BLaER1 treated with 17β-estradiol and CSF1 and Interleukin-3, amounts not matched to agents 10 nM and 100 nM (cell line): ENCODE results near the gene PHF8.

ENCODE experiments used
- H3K27ac ChIP-seq, 11 experiments: shearing (Covaris generic); formaldehyde crosslinking; 2 replicates each; pipeline ENCODE4 v1.8.1; 2022
- H3K27me3 ChIP-seq, 11 experiments: shearing (Covaris generic); formaldehyde crosslinking; 2 replicates each; pipeline ENCODE4 v1.8.1; 2022
- H3K36me3 ChIP-seq, 11 experiments: shearing (Covaris generic); formaldehyde crosslinking; 2 replicates each; pipeline ENCODE4 v1.8.1; 2022
- H3K4me1 ChIP-seq, 10 experiments: shearing (Covaris generic); formaldehyde crosslinking; 2 replicates each; pipeline ENCODE4 v1.8.1; 2022
- H3K4me2 ChIP-seq, 11 experiments: shearing (Covaris generic); formaldehyde crosslinking; 2 replicates each; pipeline ENCODE4 v1.8.1; 2022
- H3K4me3 ChIP-seq, 10 experiments: shearing (Covaris generic); formaldehyde crosslinking; 2 replicates each; pipeline ENCODE4 v1.8.1; 2022
- H3K9ac ChIP-seq, 11 experiments: shearing (Covaris generic); formaldehyde crosslinking; 2 replicates each; pipeline ENCODE4 v1.8.1; 2022
- H3K9me3 ChIP-seq, 11 experiments: shearing (Covaris generic); formaldehyde crosslinking; replicated peaks in 1 of 11; 2 replicates each; pipeline ENCODE4 v1.8.1; 2022
- H4K20me1 ChIP-seq, 11 experiments: shearing (Covaris generic); formaldehyde crosslinking; 2 replicates each; pipeline ENCODE4 v1.8.1; 2022
- Cebpa-rat ChIP-seq, 11 experiments: shearing (Covaris generic); IDR thresholded peaks; 2 replicates each; pipeline ENCODE4 v1.8.1; 2022

PHF8 gene

DNA sequence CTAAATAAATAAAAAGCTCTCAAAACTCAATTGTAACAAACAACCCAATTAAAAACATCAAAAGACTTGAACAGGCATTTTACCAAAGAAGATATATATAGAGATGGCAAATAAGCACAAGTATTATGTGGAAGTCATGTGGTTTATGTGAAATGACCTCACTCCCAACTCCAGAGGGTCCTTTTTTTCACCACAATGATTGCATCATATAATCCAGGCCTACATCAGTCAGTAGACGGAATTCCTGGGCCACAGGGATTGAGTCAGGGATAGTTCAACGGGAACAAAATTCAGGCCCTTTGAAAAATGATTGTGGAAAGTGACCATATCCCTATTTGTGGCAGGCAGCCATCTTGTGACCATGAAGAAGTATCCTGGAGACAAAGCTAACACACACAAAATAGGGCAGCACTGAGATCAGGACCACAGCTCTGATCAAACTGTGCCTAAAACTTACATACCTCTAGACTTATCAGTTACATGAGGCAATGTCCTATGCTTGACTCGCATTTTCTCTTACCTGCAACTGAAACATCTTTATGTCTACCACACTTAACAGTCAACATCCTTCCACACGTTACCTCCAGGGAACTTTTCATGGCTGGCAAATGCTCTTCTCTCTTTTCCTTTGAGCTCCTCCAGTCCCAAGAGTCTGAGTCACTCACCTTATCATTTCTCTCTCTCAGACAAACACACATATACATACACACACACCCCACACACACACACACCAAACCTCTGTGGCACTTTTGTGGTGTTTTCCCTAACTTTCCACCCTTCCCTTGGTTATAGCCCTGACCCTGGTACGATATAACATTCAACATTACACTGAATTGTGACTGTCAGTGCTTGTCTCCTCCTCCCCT is 113.5 kb downstream of the PHF8 start:
- no peak for TF ChIP-seq Cebpa-rat (IDR thresholded peaks at IDR 0.05)
- H3K4me2 ChIP-seq = no peak overlapping the region
- H4K20me1 ChIP-seq = no peaks in the 10 kb centered on the region
- 0 out of 22 replicates have a peak, but pooled peaks cover 0 to under 1% (median 0%) of the 10 kb centered on the region in 11 experiments for H3K36me3 ChIP-seq
- H3K27me3 ChIP-seq = peaks cover 64 to 98% (median 91%) of the 10 kb centered on the region in 11 experiments
- no peak overlapping the region for H3K9ac ChIP-seq
- H3K4me1 ChIP-seq = peaks cover 0 to 8% (median 0%) of the 10 kb centered on the region in 10 experiments; a peak in 6 of 20 replicates
- H3K9me3 ChIP-seq = no peaks in the 10 kb centered on the region
- no peak overlapping the region for H3K27ac ChIP-seq
- H3K4me3 ChIP-seq = no peak overlapping the region

DNA sequence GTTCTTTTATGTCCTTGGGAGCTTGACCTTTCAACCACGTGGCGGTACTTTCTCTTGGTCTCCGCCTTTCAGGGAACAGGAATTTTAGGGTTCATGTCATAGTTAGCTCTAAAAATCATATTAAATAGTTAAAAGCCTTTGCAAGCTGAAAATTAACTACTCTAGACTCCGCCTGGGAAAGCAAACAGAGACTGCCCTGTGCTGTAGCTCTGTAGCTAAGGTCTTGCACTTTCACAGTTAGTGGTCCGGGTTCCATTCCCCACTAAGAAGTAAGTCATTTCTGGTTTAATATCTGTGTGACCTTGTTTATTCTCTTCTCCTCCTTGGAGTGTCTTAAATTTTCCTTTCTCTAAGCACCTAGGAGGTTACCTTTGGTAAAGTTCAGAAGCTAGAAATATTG is 118.2 kb downstream of the PHF8 start:
- TF ChIP-seq Cebpa-rat (IDR thresholded peaks at IDR 0.05) = no peak
- H3K27me3 ChIP-seq = peaks cover 36 to 97% (median 90%) of the 10 kb centered on the region in 11 experiments
- no peak overlapping the region for H3K27ac ChIP-seq
- 0 out of 22 replicates have a peak, but pooled peaks cover 0 to 2% (median 0%) of the 10 kb centered on the region in 11 experiments for H3K9me3 ChIP-seq
- H4K20me1 ChIP-seq = no peaks in the 10 kb centered on the region
- H3K4me1 ChIP-seq = no peaks in the 10 kb centered on the region
- H3K9ac ChIP-seq = no peak overlapping the region
- no peak overlapping the region for H3K4me2 ChIP-seq
- no peaks in the 10 kb centered on the region for H3K36me3 ChIP-seq
- H3K4me3 ChIP-seq = no peak overlapping the region

DNA sequence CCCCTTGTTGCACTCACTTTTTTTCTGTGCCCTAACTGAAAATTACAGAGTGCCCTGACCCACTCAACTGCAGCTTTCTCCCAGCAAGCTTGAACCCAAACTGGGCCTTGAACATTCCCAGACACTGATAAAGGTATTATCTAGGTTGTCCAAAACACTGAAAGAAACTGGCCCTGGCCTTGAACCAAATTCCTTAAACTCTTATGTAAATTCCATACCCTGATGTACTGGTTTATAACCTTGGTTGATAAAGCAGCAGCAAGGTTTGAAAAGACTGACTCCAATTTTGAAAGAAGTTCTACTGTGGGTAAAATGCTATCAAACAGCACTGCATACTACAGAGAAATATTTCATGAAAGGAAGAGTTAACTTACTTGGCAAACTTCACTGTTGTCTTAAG is 125.6 kb downstream of the PHF8 start:
- Histone ChIP-seq H3K36me3 (no peaks in the 10 kb centered on the region), H3K4me3 (no peak overlapping the region), H4K20me1 (no peaks in the 10 kb centered on the region), H3K9me3 (0 out of 22 replicates have a peak, but pooled peaks cover 0 to 4% (median 0%) of the 10 kb centered on the region in 11 experiments), H3K4me1 (no peaks in the 10 kb centered on the region), H3K4me2 (no peak overlapping the region), H3K9ac (no peak overlapping the region), H3K27me3 (peaks cover 45 to 96% (median 91%) of the 10 kb centered on the region in 11 experiments), H3K27ac (no peak overlapping the region)
- TF ChIP-seq Cebpa-rat (IDR thresholded peaks at IDR 0.05) = no peak

DNA sequence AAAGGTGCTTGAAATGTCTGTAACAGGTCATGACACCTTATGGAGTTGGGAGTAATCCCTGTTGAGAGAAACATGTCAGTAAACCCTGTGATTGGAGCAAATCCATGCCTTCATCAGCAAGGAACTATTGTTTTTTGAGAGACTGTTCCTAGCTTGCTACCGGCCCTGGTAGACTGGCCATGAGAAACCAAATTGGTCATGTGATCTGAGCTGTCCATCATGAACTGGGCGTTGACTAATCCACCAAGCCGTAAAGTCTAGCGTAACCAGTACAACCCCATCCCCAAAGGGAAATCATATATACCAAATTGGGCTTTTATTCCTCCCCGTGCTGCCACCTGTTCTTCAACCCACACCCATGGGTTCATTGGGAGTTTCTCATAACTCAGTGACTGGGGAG is 143.7 kb downstream of the PHF8 start:
- peaks cover 37 to 92% (median 80%) of the 10 kb centered on the region in 11 experiments for H3K27me3 ChIP-seq
- H3K9me3 ChIP-seq = peaks cover 5 to 33% (median 15%) of the 10 kb centered on the region in 11 experiments; a peak in 16 of 22 replicates
- no peaks in the 10 kb centered on the region for H4K20me1 ChIP-seq
- no peak overlapping the region for H3K4me2 ChIP-seq
- no peak overlapping the region for H3K9ac ChIP-seq
- no peaks in the 10 kb centered on the region for H3K36me3 ChIP-seq
- H3K27ac ChIP-seq = no peak overlapping the region
- TF ChIP-seq Cebpa-rat (IDR thresholded peaks at IDR 0.05) = no peak
- H3K4me3 ChIP-seq = no peak overlapping the region
- H3K4me1 ChIP-seq = no peaks in the 10 kb centered on the region

DNA sequence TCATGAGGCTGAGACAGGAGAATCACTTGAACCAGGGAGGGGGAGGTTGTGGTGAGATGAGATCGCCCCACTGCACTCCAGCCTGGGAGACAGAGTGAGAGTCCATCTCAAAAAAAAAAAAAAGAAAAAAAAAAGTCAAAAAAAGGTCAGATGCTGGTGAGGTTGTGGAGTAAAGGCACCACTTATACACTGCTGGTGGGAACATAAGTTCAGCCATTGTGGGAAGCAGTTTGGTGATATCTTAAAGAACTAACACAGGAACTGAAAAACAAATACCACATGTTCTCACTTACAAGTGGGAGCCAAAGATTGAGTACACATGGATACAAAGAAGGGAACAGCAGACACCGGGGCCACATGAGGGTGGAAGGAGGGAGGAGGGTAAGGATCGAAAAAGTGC is 149.0 kb downstream of the PHF8 start:
- no peak for TF ChIP-seq Cebpa-rat (IDR thresholded peaks at IDR 0.05)
- peaks cover 5 to 40% (median 15%) of the 10 kb centered on the region in 11 experiments; a peak in 17 of 22 replicates for H3K9me3 ChIP-seq
- no peaks in the 10 kb centered on the region for H4K20me1 ChIP-seq
- H3K4me2 ChIP-seq = no peak overlapping the region
- H3K4me1 ChIP-seq = no peaks in the 10 kb centered on the region
- H3K9ac ChIP-seq = no peak overlapping the region
- no peak overlapping the region for H3K27ac ChIP-seq
- no peak overlapping the region for H3K4me3 ChIP-seq
- H3K27me3 ChIP-seq = peaks cover 7 to 48% (median 38%) of the 10 kb centered on the region in 11 experiments; a peak in 20 of 22 replicates
- no peaks in the 10 kb centered on the region for H3K36me3 ChIP-seq
